Mesothelial cell of epicardium (in vitro differentiated cells): Measurements from ENCODE around the gene IFI27. TPM values are rescaled to one million over a fixed set of nuclear protein-coding genes. Genes with fewer than 3 reads are reported as not detected.

Experiments
- DNase-seq, 2 experiments: peaks; one replicate each; pipeline ENCODE4 v3.0.0; 2021; ENCODE audit warnings: low spot score in 2 of 2; ENCODE audit not compliant: unreplicated experiment in 2 of 2
- H3K27ac Mint-ChIP-seq: 2 replicates; pipeline ENCODE4 v1.8.0; 2021; ENCODE audit warnings: mixed read lengths
- H3K27me3 Mint-ChIP-seq: 2 replicates; pipeline ENCODE4 v1.8.0; 2021; ENCODE audit warnings: low read depth, mixed read lengths
- H3K36me3 Mint-ChIP-seq: 2 replicates; pipeline ENCODE4 v1.8.0; 2021; ENCODE audit warnings: mixed read lengths
- H3K4me1 Mint-ChIP-seq: 2 replicates; pipeline ENCODE4 v1.8.0; 2021; ENCODE audit warnings: mixed read lengths
- H3K4me3 Mint-ChIP-seq: 2 replicates; pipeline ENCODE4 v1.8.0; 2021; ENCODE audit warnings: mild to moderate bottlenecking, moderate library complexity, mixed read lengths
- H3K9me3 Mint-ChIP-seq: 2 replicates; pipeline ENCODE4 v1.8.0; 2021; ENCODE audit warnings: mixed read lengths
- CTCF ChIP-seq: fragments of 200-600 bp; sonication (generic); IDR thresholded peaks from one replicate; pipeline ENCODE4 v1.5.0; 2021; ENCODE audit warnings: antibody characterized with exemption; ENCODE audit not compliant: unreplicated experiment
- total RNA-seq: library from RNA; stranded (reverse); gene quantifications from 3 replicates; pipeline ENCODE4 v1.2.1, GENCODE V29; 2021

The IFI27 gene
- total RNA-seq, 1 donor from 2014 or later: 9.4 TPM

GRCh38 chr14:94138251-94138650, 27.7 kb downstream of the IFI27 start:
- Mint-ChIP-seq H3K4me3 (no peak overlapping the region), H3K27me3 (peaks cover 19% of the 10 kb centered on the region), H3K9me3 (peaks cover 12% of the 10 kb centered on the region), H3K4me1 (no peaks in the 10 kb centered on the region), H3K27ac (no peak overlapping the region), H3K36me3 (no peaks in the 10 kb centered on the region)
- no peak for TF ChIP-seq CTCF
- no peak for DNase-seq

GRCh38 chr14:94139006-94139405, 28.5 kb downstream of the IFI27 start:
- Mint-ChIP-seq H3K4me3 (no peak overlapping the region), H3K4me1 (no peaks in the 10 kb centered on the region), H3K27ac (no peak overlapping the region), H3K36me3 (no peaks in the 10 kb centered on the region), H3K9me3 (peaks cover 12% of the 10 kb centered on the region), H3K27me3 (peaks cover 15% of the 10 kb centered on the region)
- no peak for TF ChIP-seq CTCF
- DNase-seq: no peak

GRCh38 chr14:94139421-94139820, 28.9 kb downstream of the IFI27 start:
- TF ChIP-seq CTCF: no peak
- no peak for DNase-seq
- no peak overlapping the region for H3K4me3 Mint-ChIP-seq

GRCh38 chr14:94142247-94142646, 31.7 kb downstream of the IFI27 start:
- no peak for TF ChIP-seq CTCF
- no peak for DNase-seq
- peaks cover 4% of the 10 kb centered on the region for H3K27me3 Mint-ChIP-seq
- no peak overlapping the region for H3K4me3 Mint-ChIP-seq
- no peaks in the 10 kb centered on the region for H3K4me1 Mint-ChIP-seq
- H3K27ac Mint-ChIP-seq: no peak overlapping the region
- H3K9me3 Mint-ChIP-seq: no peaks in the 10 kb centered on the region
- no peaks in the 10 kb centered on the region for H3K36me3 Mint-ChIP-seq

More at GRCh38 chr14:94139421-94139820, 28.9 kb downstream of the IFI27 start:
- H3K4me1 Mint-ChIP-seq: no peaks in the 10 kb centered on the region
- peaks cover 12% of the 10 kb centered on the region for H3K9me3 Mint-ChIP-seq
- H3K36me3 Mint-ChIP-seq: no peaks in the 10 kb centered on the region
- peaks cover 15% of the 10 kb centered on the region for H3K27me3 Mint-ChIP-seq
- H3K27ac Mint-ChIP-seq: no peak overlapping the region

GRCh38 chr14:94142836-94143235, 32.3 kb downstream of the IFI27 start:
- Mint-ChIP-seq H3K36me3 (no peaks in the 10 kb centered on the region), H3K4me1 (no peaks in the 10 kb centered on the region), H3K27ac (no peak overlapping the region), H3K27me3 (peaks cover 5% of the 10 kb centered on the region), H3K4me3 (no peak overlapping the region), H3K9me3 (no peaks in the 10 kb centered on the region)
- TF ChIP-seq CTCF: no peak
- DNase-seq: no peak

GRCh38 chr14:94143239-94143638, 32.7 kb downstream of the IFI27 start:
- Mint-ChIP-seq H3K27me3 (peaks cover 9% of the 10 kb centered on the region), H3K36me3 (no peaks in the 10 kb centered on the region), H3K4me1 (no peaks in the 10 kb centered on the region), H3K4me3 (no peak overlapping the region), H3K9me3 (peaks cover 2% of the 10 kb centered on the region), H3K27ac (no peak overlapping the region)
- TF ChIP-seq CTCF: peak; percentile 20
- DNase-seq: no peak
